ENCODE results near the gene FAM117B. TPM values are rescaled to one million over a fixed set of nuclear protein-coding genes. Genes with fewer than 3 reads are reported as not detected.

The FAM117B gene
- total and polyA plus RNA-seq, 2 of the 8 experiments (the other 6 are each of a cell fraction or from before 2014, with no cell fraction given) = 3.9 to 22.6 TPM

DNA sequence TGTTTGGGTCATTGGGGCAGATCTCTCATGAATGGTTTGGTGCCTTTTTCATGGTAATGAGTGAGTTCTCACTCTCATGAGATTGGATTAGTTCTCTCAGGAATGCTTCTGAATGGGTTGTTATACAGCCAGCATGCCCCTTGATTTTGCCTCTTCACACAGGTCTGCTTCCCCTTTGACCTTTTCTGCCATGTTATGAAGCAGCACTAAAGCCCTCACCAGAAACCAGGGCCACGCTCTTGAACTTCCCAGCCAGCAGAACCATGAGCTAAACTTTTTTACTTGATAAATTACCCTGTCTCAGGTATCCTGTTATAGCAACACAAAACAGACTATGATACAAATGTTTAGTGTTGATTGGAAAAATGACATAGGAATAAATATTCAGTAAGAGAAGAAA, 179.5 kb downstream of the FAM117B start:
- Histone ChIP-seq H3K9me3 (ENCODE audit: insufficient read depth in 2 of 2, low read depth in 1 of 2, low read length in 1 of 2) (no peaks in the 10 kb centered on the region), H3K9ac (replicated peaks in 1 of 4; ENCODE audit: extremely low read depth in 1 of 4, low read depth in 3 of 4, low read length in 3 of 4) (no peak overlapping the region), H3K23ac (ENCODE audit: insufficient read length) (no peak overlapping the region), H2BK20ac (ENCODE audit: low read length) (no peak overlapping the region), H2BK5ac (ENCODE audit: low read depth, low read length) (no peak overlapping the region), H3K4me1 (replicated peaks in 1 of 4; ENCODE audit: control insufficient read depth in 3 of 4, insufficient read depth in 4 of 4, low read length in 3 of 4) (no peaks in the 10 kb centered on the region), H3K14ac (ENCODE audit: insufficient read length) (no peak overlapping the region), H3K79me1 (ENCODE audit: low read depth, low read length) (no peaks in the 10 kb centered on the region), H3K4me2 (ENCODE audit: insufficient read depth in 1 of 2, low read depth in 2 of 2, low read length in 2 of 2) (no peak overlapping the region), H2AK5ac (ENCODE audit: low read depth, low read length) (no peak overlapping the region), H2BK12ac (ENCODE audit: low read depth, low read length) (no peak overlapping the region), H3K23me2 (ENCODE audit: low read depth, low read length) (no peaks in the 10 kb centered on the region), H3K4ac (replicated peaks; ENCODE audit: insufficient read length, low read depth, low read length) (no peak overlapping the region), H4K20me1 (replicated peaks in 1 of 2; ENCODE audit: control insufficient read depth in 1 of 2, insufficient read depth in 2 of 2, low read length in 2 of 2) (peaks cover 0 to 2% of the 10 kb centered on the region in 2 experiments), H3K4me3 (ENCODE audit: extremely low read depth in 1 of 4, insufficient read depth in 2 of 4, low read depth in 3 of 4, low read length in 4 of 4) (no peak overlapping the region), H3K27ac (ENCODE audit: low read depth, low read length) (no peak overlapping the region), H3K18ac (ENCODE audit: extremely low read depth, low read length) (no peak overlapping the region), H2BK15ac (ENCODE audit: low read length) (no peak overlapping the region), H4K91ac (replicated peaks; ENCODE audit: insufficient read length, low read length) (no peak overlapping the region), H4K5ac (ENCODE audit: insufficient read length, low read depth, low read length) (no peak overlapping the region), H3K56ac (replicated peaks; ENCODE audit: insufficient read length, low read depth, low read length) (no peak overlapping the region), H3K79me2 (ENCODE audit: control insufficient read depth in 1 of 2, insufficient read depth in 2 of 2, low read length in 2 of 2) (no peaks in the 10 kb centered on the region), H4K8ac (ENCODE audit: extremely low read depth, insufficient read depth, low read length) (no peak overlapping the region), H2BK120ac (replicated peaks; ENCODE audit: low read depth, low read length) (no peak overlapping the region), H2AFZ (ENCODE audit: low read length) (no peak overlapping the region), H3K27me3 (replicated peaks in 1 of 4; ENCODE audit: control insufficient read depth in 3 of 4, extremely low read depth in 1 of 4, insufficient read depth in 3 of 4, low read length in 3 of 4) (no peaks in the 10 kb centered on the region), H3K36me3 (ENCODE audit: control insufficient read depth in 2 of 4, insufficient read depth in 4 of 4, low read length in 3 of 4) (no peaks in the 10 kb centered on the region; a peak in 1 of 8 replicates)
- no peak for FAIRE-seq
- no peak for DNase-seq (ENCODE audit: low read depth in 1 of 2, low spot score in 2 of 2)
- ChIA-PET CTCF (ENCODE audit: partially characterized antibody) (interaction anchor here (1.7 kb wide), 1 partner anchor 226 kb away, joined by 6 read pairs; no protein-coding TSS in a partner anchor), POLR2A (ENCODE audit: partially characterized antibody) (no interaction called here)
- TF ChIP-seq KDM1A (IDR thresholded peaks at IDR 0.05; ENCODE audit: borderline replicate concordance, low read length) (no peak), SP1 (IDR thresholded peaks at IDR 0.05; ENCODE audit: low read depth, low read length) (no peak), SIN3A (conservative IDR thresholded peaks at IDR 0.05 in 1 of 2, IDR thresholded peaks at IDR 0.05 in 1 of 2; ENCODE audit: low read depth in 1 of 2, low read length in 2 of 2) (no peak), BCL11A (IDR thresholded peaks at IDR 0.05; ENCODE audit: low read depth in 2 of 2, low read length in 2 of 2) (no peak)
- WGBS, 2 experiments (ENCODE audit: extremely low coverage in 1 of 2, insufficient coverage in 1 of 2, insufficient read length in 1 of 2, insufficient replicate concordance in 2 of 2, low coverage in 1 of 2, low lambda C conversion rate in 2 of 2, missing lambda C conversion rate in 1 of 2) = 67% methylated on average over 1 of the region's 1 CpG; no CpG with 5 or more reads in 1 of the 2 experiments

Measured in H1 (cell line).